GM19238 (cell line): Measurements from ENCODE around the gene GJE1.

Source experiments
- DNase-seq: peaks from one replicate; pipeline ENCODE4 v3.0.0; 2011; ENCODE audit warnings: low spot score; ENCODE audit not compliant: insufficient read length

Gene GJE1

GRCh38 chr6:142165227-142165626 is 32.5 kb downstream of the GJE1 start:
- DNase-seq: no peak

DNA sequence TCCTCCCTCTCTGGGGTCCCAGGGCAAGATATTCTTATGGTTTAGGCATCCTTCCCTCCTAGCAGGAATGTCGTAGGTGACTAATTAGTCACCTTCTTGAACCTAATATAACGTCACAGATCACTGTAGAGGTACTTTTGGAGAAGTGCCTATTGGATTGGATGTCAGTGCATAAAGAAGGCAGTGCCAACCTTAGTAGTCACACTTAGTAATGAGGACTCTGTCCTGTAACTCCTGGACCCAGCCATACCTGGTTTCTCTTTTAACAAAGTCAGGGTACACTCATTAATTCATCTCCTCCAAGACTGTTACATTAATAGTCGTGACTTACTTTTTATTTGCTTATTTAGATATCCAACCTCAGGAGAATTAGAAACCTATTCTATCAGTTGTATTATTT is 34.3 kb downstream of the GJE1 start:
- DNase-seq: no peak

DNA sequence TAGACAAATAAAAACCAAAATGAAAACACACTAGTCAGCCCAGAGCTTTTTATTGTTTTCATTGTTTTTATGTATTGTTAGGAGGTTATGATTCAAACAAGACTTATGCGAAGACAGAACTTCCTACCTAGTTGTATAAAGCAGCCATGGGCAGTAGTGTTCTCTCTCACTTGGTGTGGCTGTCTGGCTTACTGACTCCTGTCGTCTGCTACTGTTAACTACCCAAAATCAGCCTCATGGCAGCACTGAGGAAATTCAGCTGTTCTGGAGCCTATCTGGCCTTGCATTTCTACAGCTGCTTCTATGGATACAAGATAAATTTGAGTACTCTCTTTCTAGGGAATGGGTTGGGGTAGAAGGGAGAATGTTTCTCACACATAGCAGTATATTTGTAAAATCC is 34.8 kb downstream of the GJE1 start:
- no peak for DNase-seq

DNA sequence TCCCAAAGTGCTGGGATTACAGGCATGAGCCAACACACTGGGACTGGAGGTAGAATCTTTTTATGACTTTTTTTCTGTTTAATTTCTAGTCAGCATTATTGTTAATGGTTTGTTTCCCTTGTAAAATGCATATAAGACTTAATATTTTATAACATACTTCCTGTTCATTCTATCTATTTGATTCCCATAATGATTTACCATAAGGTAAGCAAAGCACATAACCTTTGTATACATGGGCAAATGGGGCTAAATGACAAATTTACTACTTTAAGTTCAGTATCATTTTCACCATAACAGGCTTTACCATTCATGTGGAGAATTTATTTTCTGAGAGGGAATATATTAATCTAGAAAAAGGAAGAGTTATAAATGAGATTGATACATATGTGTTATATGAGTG is 38.6 kb downstream of the GJE1 start:
- DNase-seq: no peak

GRCh38 chr6:142172758-142173157 is 40.0 kb downstream of the GJE1 start:
- no peak for DNase-seq

GRCh38 chr6:142173980-142174379 is 41.3 kb downstream of the GJE1 start:
- no peak for DNase-seq

DNA sequence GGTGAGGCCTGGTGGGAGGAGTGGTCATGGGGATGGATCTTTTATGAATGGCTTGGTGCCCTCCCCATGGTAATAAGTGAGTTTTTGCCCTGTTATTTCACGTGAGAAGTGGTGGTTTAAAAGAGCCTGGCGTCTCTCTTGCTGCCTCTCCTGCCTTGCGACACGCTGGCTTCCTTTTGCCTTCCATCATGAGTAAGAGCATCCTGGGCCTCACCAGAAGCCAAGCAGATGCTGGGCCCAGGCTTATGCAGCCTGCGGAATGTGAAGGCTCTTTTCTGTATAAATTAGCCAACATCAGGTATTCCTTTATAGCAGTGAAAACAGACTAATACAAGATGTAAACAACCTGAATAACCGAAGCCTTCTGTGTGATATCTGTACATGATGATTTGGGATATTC is 42.0 kb downstream of the GJE1 start:
- no peak for DNase-seq

DNA sequence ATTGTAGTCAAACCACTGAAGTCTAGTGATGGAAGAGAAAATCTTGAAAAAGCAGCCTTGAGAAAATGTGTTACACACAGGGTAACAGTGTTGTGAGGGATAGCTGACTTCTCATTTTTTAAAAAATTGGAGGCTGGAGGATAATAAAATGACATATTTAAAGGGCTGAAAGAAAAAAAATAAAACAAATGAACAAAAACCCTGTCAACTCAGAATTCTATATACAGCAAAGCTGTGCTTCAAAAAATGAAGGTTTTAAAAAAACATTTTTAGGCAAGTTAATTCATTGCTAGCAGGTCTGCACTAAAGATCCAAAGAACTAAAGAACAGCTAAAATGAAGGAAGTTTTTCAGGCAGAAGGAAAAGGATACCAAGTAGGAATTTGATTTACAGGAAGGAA is 45.4 kb downstream of the GJE1 start:
- no peak for DNase-seq

DNA sequence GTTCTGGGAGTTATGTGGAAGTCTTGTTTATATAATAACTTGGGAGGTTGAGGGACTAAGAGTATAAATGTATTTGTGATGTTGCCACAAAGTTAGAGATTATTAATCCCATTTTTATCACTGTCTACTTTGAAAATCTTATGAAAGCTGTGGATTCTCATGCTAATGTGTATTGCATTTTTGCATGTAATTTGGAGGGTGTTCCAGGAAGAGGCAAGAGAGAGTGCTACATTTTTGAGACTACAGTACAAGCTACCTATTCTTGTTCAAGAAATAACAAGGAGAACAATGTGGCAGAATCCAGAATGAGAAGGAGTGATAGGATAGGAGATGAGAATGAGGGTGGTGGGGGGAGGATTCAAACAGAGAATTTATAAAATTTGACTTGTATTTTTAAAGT is 49.3 kb downstream of the GJE1 start:
- DNase-seq: no peak

DNA sequence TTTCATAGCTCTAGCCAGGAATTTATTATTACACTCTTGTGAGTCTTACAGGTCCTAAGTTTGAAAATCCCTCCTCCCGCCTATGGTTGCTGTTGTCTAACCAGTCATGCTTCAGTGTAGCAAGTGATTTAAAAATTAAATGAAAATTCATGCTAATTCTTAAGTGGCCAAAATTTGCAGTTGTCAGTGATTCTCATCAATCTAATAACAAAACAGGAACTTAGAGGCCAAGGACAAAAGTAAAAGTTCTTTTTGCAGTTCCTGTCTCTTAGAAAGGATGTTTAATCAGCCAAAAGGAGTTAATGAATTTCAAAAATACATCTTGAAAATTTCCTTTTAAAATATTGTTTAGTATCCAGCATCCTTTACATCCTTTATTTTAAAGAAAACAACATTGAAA is 50.6 kb downstream of the GJE1 start:
- no peak for DNase-seq

DNA sequence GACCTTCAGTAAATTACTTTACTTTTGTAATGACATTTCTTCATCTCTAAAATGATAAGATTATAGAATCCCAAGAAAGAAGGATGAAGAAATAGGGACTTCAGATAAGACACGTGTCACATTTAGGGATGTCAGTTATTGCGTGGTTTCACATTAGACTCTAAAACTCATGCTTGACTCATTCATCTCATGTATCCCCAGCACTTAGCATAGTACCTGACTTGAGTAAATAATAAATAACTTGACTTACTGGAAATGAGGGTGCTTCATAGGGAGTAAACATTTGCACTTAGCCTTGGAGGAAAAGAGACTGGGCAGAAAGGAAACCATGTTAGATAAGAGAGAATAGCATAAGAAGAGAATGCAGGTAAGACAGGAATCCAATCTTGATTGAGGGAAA is 51.6 kb downstream of the GJE1 start:
- no peak for DNase-seq
